Right ventricle myocardium superior (tissue), 1 donor: ENCODE results near the gene THAP11. TPM values are rescaled to one million over a fixed set of nuclear protein-coding genes. Genes with fewer than 3 reads are reported as not detected.
"Not testable (repeated sequence)": the region's sequence is repeated elsewhere in the genome, so short reads cannot be mapped to it uniquely, and the experiment has no call there.

Source experiments
- ATAC-seq: fragments of 200-7000 bp; cut with Tn5 transposase; one replicate; pipeline ENCODE4 v1.9.1; 2020; ENCODE audit warnings: mild to moderate bottlenecking; ENCODE audit not compliant: poor library complexity
- DNase-seq: peaks from one replicate; pipeline ENCODE4 v3.0.0-alpha.2; 2020
- intact Hi-C: fragments of 100-400 bp; cut with DNase I; formaldehyde crosslinking; loops from one replicate; pipeline ENCODE4 v1.11.2; 2022
- total RNA-seq: library from RNA; stranded (reverse); fragmentation: NEBNext Ultra II Directional; extraction: Animal tissue kit (Norgen Biotek cat#: 25700); gene quantifications from one replicate; pipeline ENCODE4 v1.2.1, GENCODE V29; 2021
- donor health status: DM: no; HTN: yes; CAD: no; lungs with severe emphysema.

THAP11 gene
- total RNA-seq, 1 donor from 2014 or later: 31.1 TPM

DNA sequence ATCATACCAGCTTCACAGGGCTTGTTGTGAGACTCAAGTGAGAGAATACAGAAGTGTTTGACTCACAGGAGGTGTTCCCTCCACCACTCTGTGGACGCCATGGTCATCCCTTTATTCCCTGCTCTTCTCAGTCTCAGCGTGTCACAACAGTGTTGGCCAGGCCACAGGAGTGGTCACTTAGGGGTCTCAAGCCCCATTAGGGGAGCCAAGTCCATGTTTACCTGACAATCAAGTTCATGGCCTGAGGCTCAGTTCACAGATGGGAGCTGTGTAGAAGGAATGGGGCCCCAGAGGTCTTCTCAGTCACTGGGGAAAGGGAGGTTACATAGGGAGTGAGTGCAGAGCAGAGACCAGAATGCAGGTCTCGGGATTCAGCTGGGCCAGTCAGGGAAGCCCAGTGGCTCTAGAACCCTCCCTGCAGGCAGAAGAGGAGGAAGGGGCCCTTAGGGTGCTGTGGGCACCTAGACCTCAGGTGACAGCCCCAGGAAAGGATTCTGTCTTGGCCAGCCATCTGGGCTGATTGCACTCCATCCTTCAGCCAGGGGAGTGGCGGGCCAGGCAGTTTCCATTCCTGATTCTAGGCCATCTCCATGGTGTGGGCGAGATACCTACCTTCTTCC is 14.9 kb downstream of the THAP11 start:
- DNase-seq (no peak), ATAC-seq (no peak)
- intact Hi-C loops: no loop called here

DNA sequence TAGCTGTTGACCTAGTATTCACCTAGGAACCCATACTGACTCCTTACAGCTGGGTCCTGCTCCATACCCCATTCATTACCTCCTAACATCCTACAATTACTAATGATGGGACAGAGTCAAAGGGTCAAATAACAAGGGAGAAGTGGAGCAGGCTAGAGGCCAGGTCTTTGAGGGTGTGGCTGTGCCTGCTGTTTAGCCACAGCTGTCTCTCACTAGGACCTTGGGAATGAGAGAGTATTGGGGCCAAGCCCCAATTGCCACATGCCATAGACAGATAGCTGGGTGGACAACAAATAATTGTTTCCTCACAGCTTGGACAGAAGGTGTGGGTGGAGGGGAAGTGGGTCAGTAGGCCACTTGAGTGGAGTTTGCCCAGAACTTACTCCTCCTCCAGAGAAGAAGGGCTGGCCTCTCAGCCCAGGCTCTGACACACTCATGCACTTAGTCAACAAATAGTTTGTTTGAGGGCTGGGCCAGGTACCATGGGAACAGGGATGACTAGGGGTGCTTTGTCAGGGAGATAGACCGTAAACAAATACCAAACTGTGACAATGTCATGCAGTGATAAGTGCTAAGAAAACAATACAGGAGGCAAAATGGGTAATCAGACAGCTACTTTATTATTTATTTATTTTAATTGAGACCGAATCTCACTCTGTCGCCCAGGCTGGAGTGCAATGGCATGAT is 15.6 kb downstream of the THAP11 start:
- DNase-seq: peak; percentile 65
- intact Hi-C loops: no loop called here
- ATAC-seq: peak; percentile 87

GRCh38 chr16:67858500-67858899 is 16.4 kb downstream of the THAP11 start:
- ATAC-seq (peak; percentile 49), DNase-seq (no peak)
- intact Hi-C loops: no loop called here

DNA sequence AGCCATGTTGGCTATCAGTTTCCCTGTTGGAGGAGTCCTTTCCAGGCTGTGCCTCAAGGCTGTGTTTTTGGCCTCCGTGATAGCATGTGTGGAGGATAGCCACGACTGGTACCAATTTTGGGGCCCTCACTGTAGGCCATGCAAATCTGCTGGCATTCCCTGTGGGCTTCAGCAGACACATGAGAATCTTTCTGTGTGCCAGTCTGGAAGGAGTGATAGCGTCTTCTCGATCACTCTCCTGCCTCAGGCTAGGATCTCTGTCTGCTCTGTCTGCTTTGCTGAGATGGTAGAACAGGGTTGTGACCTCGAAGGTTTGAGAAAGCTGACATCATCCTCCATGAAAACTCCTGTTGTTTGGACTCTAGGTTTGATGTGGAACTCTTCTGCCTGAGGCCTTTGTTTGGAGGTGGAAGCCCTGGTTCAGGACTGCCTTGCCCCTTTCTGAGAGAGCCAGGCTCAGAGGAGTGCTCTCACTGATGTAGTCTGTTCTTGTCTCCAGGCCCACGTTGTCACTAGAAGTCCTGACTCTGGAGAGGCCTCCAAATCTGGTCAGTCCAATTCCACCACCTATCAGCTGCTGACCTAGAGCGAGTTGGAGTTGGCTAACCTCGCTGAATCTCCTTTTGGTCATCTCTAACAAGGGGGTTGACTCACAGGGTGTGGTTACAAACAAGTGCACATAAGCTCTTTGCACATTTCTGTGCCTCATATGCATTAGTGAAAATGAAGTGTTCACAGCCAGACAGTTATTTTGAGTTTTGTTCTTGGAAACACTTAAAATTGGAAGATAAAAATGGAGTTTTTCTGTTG is 18.7 kb downstream of the THAP11 start:
- DNase-seq (no peak), ATAC-seq (no peak)
- intact Hi-C loops: no loop called here

GRCh38 chr16:67861877-67862276 is 19.8 kb downstream of the THAP11 start:
- intact Hi-C loops: no loop called here

DNA sequence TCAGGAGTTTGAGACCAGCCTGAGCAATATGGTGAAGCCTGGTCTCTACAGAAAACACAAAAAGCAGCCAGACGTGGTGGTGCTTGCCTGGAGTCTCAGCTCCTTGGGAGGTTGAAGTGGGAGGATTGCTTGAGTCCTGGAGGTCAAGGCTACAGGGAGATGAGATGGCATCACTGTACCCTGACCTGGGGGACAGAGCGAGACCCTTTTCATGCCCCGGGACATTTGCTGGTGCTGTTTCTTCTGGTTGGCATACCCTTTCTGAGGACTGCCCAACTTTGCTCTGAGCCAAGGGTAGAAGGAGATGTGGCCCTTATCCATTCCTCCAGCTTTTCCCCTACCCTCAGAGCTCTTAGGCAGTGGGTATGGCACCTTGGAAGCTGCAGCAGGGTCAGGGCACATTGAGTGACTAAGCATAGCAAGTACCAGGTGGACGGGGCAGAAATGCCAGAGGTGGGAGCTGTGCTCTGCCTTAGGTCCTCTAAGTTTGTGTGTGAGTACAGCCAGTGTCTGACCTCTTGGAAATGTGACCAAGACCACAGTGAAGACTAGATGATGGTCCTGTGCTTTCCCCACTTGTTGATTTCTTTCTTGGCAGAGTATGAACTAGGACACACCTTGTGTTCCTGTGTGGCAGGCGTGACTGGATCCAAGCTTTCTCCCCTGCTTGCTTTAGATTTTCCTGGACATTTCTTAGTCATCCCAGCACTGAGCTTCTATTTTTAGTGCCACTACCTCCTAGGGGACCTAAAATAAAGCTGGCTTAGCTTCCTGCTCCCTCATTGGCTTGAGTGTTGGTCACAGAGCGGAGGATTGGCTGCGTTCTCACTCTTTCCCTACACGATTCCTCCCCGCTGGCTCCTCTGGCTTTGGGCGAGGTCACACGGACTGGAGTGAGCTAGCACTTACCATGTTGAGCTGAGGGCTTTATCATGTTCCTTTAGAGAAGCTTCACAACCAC is 20.8 kb downstream of the THAP11 start:
- intact Hi-C loops: no loop called here

More at GRCh38 chr16:67861877-67862276, 19.8 kb downstream of the THAP11 start:
- ATAC-seq (no peak), DNase-seq (no peak)

GRCh38 chr16:67864044-67864443 is 21.9 kb downstream of the THAP11 start:
- ATAC-seq, intact Hi-C loops, DNase-seq: not testable (repeated sequence)

More for the DNA sequence above, 20.8 kb downstream of the THAP11 start:
- DNase-seq (peak; percentile 82), ATAC-seq (peak; percentile 92)

- intact Hi-C loops: no loop called here
- ATAC-seq: no peak
- no peak for DNase-seq
Measured at GRCh38 chr16:67864594-67864993, 22.5 kb downstream of the THAP11 start.

DNA sequence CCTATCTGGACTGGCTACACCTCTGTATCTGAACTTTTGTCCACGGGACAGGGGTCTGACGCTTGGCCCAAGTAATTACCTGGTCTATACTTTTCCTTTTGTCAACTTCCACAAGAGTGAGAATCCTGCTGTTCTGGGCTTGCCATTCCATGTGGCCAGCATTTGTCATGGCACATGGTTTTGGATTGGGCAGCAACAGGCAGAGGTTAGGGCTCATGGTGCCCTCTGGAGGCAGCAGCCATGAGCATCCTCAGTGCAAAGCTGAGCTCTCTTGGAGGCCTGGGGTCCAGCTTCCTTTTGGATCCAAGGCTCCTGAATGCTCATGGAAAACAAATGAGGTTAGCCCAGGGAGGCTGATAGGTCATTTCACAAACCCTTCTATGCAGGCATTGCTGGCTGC is 23.2 kb downstream of the THAP11 start:
- DNase-seq: no peak
- intact Hi-C loops: no loop called here
- ATAC-seq: no peak

DNA sequence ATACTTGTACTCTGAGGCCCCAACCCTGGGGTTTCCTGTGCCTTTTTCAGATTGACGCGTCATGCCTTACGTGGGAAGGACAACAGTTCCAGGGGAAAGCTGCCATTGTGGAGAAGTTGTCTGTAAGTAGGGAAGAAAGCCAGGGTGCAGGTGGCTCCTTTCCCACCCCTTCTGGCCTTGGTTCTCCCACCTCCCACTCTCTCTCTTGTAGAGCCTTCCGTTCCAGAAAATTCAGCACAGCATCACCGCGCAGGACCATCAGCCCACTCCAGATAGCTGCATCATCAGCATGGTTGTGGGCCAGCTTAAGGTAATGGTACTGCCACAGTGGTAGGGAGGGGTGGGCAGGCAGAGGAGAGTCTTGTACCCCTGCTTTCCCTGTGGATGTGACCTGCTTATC is 26.2 kb downstream of the THAP11 start:
- intact Hi-C loops: no loop called here
- DNase-seq: no peak

DNA sequence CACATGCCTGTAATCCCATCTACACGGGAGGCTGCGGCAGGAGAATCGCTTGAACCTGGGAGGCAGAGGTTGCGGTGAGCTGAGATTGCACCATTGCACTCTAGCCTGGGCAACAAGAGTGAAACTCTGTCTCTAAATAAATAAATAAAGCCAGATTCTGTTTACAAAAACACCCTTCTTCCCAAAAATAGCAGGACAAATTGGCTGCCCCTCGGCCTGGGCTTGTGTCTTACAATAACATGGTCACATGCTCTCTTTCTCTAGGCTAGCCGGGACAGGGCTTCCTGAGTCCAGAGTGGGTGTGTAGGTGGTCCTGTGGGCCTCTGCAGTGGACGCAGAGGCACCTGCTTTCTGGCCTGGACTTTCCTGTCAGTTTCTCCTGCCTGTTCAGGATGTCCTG is 27.5 kb downstream of the THAP11 start:
- DNase-seq (no peak), ATAC-seq (no peak)
- intact Hi-C loops: no loop called here

More for the DNA sequence above, 26.2 kb downstream of the THAP11 start:
- ATAC-seq: no peak

GRCh38 chr16:67871256-67871655 is 29.1 kb downstream of the THAP11 start:
- ATAC-seq: no peak
- no peak for DNase-seq
- intact Hi-C loops: no loop called here

GRCh38 chr16:67872131-67872630 is 30.1 kb downstream of the THAP11 start:
- intact Hi-C loops: no loop called here
- no peak for ATAC-seq
- DNase-seq: no peak

DNA sequence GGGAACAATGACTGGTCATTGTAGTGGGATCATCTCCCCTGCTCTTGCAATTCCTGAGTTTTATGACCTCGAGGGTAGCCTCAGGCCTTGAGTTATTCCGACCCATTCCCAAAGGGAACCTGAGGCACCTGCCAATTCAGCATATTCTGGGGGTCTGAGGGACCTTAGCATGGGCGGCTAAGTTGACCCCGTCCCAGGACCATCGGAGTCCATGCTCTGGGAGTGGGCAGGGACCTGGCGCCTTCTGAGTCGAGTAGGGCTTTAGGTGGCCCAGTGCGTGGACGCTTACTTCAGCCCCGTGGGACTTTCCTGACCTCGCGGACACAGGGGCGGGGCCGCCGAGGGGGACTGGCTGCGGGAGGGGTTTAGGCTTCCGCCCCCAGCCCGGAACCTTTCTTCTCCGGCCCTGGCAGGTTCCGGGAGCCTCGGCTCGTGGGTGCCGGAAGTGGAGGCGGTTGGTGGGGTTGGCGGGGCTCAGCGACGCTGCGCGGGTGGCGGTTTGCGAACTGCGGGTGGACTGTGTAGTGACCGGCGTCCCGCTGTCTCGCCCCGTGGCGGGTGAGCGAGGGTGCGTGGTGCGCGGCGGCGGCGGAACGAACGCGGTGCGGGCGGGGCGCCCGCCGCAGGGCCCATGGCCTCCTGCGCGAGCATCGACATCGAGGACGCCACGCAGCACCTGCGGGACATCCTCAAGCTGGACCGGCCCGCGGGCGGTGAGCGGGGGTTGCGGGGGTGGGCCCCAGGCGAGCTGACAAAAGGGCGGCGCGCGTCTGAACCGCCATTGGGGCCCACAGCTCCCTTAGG is 30.7 kb downstream of the THAP11 start, which contains the start of gene EDC4:
TSS of gene EDC4 (plus strand) at position 422 of the 804 bp plus-strand sequence. CDS start at position 632, 210 bp downstream.
- ATAC-seq: peak; percentile 97
- peak; percentile 91 for DNase-seq

DNA sequence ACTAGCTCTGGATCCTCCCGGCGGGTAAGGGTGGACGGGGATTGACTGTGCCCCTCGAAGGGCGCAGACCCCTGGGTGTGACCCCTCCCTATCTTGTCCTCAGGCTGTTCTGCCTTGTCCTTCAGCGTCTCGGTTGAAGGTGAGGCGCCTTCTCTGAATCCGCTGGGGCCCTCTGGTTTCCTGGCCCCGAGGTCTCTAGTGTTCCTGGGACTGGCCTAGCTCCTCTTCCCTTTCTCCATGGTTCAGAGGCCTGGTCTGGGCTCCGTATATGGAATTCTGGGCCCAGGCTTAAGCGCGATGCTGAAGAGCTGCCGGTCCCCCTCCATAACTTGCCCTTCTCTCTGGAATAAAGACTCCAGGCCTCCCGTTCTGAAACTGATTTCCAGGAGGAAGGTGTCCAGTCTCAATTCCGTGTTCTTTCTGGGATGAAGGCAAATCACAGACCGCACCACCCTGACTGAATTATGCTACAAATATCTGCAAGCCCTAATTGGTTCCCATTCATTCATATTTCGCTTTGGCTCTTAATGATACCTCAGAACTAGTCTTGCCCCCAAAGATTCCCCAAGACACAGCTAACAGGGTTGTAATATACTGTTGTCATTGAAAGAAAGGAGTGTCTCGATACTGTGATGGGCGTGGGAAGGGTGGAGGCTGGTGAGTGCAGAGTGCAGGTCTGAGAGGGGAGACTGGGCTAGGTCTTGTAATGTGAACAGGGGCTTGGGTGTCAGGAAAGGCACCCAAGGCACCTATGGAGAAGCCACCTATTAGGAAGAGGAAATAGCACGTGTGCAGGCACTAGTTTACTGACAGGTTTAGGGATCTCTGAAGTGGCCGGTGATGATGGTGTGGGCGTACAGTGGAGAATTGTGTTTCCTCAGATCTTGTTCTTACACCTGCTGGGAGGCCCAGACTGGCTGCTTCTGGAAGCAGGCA is 31.6 kb downstream of the THAP11 start:
- intact Hi-C loops: no loop called here
- ATAC-seq (no peak), DNase-seq (no peak)

More for the DNA sequence above, 30.7 kb downstream of the THAP11 start, which contains the start of gene EDC4:
- intact Hi-C loops: no loop called here

DNA sequence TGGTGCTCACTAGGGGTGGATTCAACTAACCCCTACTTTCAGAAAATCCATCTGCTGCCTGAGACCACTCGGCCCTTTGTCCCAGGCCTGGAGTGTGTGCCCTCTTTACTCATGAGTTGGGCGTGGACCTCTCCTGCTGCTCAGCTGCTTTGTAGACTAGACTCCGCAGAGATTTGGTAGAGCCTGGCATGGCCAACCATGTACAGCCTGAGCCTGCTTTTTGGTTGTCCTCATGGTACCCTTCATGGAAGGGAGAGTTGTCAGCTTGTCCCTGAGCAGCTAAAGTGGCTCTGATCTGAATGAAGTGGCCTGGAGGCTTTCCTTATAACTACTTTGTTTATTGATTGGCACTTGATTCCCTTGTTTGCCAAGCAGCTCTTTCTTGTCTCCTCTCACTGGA is 32.3 kb downstream of the THAP11 start:
- intact Hi-C loops: no loop called here
- ATAC-seq (no peak), DNase-seq (no peak)
